NCI-H510A (cell line): ENCODE measurements around the gene PLEKHA3.
"Not testable (repeated sequence)": the region's sequence is repeated elsewhere in the genome, so short reads cannot be mapped to it uniquely, and the experiment has no call there.

ENCODE experiments used
- DNase-seq: peaks from one replicate; lab custom pipeline; 2025; lab: John Stamatoyannopoulos, UW

Gene PLEKHA3

DNA sequence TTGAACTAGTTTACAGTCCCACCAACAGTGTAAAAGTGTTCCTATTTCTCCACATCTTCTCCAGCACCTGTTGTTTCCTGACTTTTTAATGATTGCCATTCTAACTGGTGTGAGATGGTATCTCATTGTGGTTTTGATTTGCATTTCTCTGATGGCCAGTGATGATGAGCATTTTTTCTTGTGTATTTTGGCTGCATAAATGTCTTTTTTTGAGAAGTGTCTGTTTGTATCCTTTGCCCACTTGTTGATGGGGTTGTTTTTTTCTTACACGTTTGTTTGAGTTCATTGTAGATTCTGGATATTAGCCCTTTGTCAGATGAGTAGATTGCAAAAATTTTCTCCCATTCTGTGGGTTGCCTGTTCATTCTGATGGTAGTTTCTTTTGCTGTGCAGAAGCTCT is 45.2 kb downstream of the PLEKHA3 start:
- not testable (repeated sequence) for DNase-seq

DNA sequence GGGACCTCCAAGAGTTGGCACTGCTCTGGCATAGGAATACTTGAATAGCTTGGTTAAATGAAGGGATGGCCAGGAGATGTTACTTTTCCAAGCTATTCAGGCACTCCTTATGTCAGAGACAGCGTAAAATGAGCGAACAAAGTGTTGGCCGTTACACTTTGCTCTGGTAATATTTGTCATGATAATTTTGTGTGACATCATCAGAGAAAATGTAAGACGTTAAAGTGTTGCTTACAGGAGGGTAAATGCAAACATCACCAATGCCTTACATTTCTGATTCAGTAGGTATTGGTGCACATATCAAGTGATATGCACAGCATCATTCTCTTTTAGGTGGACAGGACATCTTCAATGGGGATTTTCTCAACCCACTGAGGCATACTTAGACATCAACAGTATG is 46.0 kb downstream of the PLEKHA3 start:
- DNase-seq = no peak

- DNase-seq = no peak
These were observed 47.3 kb downstream of the PLEKHA3 start for GRCh38 chr2:178527592-178527991.

DNA sequence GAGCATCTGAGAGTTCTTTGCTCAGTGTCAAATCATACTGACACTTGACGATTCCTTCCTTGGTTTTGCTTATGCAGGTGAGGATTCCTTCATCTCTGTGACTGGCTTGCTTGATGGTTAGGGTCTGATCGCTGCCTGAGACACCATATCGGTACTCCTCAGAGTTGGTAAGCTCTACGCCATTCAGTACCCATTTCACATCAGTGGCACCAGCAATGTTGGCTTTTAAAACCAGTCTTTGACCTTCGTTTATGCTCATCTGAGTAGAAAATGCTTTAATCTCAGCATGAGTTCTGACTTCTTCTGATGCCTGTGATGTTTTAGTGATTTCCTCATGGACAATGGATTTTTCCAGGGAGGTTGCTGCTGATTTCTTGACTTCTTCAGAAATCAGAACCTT is 48.4 kb downstream of the PLEKHA3 start:
- no peak for DNase-seq

DNA sequence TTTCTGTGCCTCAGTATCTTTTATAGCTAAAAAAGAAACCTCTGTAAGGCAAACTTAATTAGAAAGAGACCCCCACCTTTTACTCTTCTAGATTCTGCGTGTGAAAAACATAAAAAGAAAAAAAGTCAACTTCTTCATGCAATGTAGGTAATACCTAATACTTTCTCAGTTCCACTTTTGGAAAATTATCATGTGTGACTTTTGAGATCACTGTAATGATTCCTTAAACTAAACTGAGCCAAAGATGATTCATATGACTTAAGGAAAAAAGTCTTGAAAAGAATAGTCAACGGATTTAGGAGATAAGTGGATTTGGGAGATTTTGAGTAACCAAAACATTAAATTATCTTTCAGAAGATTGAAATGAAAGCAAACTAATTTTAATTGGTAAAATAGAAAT is 48.9 kb downstream of the PLEKHA3 start:
- DNase-seq = no peak

DNA sequence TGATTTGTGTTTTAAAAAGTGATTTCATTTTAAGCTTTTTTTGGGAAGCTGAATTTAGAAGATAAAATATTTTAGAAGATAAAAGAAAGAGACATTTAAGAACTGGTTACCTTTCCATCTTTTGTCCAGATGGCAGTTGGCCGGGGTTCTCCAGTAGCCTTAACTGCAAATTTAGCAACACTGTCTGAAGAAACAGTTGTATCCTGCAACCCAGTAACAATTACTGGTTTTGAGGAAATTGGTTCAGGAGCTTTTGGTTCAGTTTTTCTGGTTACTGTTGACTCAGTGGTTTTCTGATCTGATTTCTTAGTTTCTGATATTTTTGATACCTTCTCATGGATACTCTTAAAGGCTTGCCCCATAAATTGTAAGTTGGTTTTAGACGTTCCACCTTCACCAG is 49.9 kb downstream of the PLEKHA3 start:
- DNase-seq = no peak

DNA sequence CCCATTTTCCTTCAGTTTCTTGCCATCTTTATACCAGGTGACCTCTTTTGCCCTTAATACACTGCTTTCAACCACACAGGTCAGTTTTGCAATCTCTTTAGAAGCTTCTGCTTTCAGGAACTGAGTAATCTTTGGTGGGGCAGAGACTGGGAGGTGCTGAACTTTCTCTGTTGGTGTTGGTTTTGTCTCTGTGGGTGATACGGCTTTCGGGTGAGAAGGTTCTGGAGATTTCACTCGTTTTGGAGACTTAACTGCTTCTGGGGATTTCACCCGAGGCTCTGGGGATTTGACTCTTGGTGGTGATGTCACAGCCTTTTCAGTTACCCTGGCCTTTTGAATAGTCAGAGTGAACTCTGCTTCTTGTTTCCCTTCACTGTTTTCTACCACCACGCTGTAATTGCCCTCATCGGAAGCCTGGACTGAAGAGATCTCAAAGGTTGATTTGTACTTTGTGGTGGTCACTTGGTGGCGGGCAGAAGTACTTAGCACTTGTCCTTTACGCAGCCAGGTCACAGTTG is 50.4 kb downstream of the PLEKHA3 start:
- no peak for DNase-seq

- no peak for DNase-seq
These were observed 50.9 kb downstream of the PLEKHA3 start for GRCh38 chr2:178531168-178531567.

- no peak for DNase-seq
These were observed 55.8 kb downstream of the PLEKHA3 start for GRCh38 chr2:178536037-178536436.

DNA sequence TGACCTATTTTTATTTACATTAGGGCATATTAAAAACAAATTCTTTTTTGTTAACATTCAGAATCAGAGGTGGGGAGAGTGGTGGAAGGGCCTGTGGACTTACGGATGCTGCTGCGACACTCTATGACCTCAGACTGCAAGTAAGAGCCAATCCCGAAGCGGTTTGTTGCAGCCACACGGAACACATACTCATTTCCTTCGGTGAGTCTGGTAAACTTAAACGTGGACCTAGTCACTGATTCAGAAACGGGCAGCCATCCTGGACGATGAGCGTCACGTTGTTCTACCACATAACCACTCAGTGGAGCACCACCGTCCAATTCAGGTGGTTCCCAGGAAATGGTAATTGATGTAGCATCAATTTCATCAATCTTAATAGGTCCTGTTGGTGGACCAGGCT is 61.9 kb downstream of the PLEKHA3 start:
- no peak for DNase-seq

DNA sequence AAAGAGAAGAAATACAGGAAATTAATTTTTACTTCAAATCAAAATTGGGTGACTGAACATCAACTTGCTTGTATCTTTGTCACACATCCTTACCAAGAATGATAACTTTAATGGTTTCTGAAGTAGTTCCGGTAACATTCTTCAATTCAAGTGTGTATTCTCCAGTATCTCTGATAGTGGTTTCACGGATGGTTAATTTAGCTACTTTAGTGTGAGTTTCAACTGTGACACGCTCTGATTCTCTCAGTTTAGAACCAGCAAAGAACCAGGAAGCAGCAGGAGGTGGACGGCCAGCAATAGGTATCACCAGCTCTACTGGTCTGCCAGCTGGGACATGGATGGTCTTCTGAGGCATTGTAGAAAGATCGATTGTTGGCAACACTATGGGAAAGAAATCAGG is 62.3 kb downstream of the PLEKHA3 start:
- no peak for DNase-seq

DNA sequence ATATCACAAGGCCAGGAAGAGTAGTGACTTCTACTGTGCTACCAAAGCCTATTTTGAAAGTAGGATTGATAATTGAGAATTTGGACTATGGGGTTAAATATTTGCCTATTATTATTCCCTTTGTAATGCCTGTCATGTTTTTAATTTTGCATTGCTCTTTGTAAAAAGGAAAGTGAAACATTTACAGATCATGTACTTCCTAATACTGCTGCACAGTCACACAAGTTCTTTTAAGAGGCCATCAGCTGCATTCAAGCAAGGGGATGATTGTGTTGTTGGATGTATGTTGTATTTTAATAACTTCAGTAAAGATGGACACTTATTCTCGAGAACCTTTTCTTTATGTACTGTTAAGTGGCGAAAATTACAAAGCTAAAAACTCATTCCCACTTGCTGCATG is 70.1 kb downstream of the PLEKHA3 start:
- no peak for DNase-seq

- DNase-seq = no peak
These were observed 72.8 kb downstream of the PLEKHA3 start for GRCh38 chr2:178553047-178553446.
